ENCODE measurements around the gene EML4.

The EML4 gene

GRCh38 chr2:42376758-42377157 lies 207.6 kb downstream of the EML4 start:
- TF ChIP-seq CTCF (IDR thresholded peaks at IDR 0.05), result no peak

- no peak for TF ChIP-seq CTCF (IDR thresholded peaks at IDR 0.05)
Measured at GRCh38 chr2:42378415-42378814, 209.3 kb downstream of the EML4 start.

- no peak for TF ChIP-seq CTCF (IDR thresholded peaks at IDR 0.05)
Measured at GRCh38 chr2:42382144-42382543, 213.0 kb downstream of the EML4 start.
